Parathyroid adenoma (tissue), 2 donors: ENCODE results near the gene JAK1.

Source experiments
- H2AFZ ChIP-seq: fragments of 300-600 bp; sonication (generic); one replicate; pipeline ENCODE4 v1.7.0; 2017; ENCODE audit warnings: antibody characterized with exemption, mild to moderate bottlenecking
- H3K27ac ChIP-seq: fragments of 300-600 bp; sonication (generic); one replicate; pipeline ENCODE4 v1.7.0; 2017
- H3K27me3 ChIP-seq: fragments of 300-600 bp; sonication (generic); one replicate; pipeline ENCODE4 v1.7.0; 2017; ENCODE audit warnings: low read length; ENCODE audit not compliant: control insufficient read depth, insufficient read depth
- H3K36me3 ChIP-seq: fragments of 300-600 bp; sonication (generic); one replicate; pipeline ENCODE4 v1.7.0; 2017; ENCODE audit warnings: low read length; ENCODE audit not compliant: control insufficient read depth, insufficient read depth
- H3K4me1 ChIP-seq: fragments of 300-600 bp; sonication (generic); one replicate; pipeline ENCODE4 v1.7.0; 2017; ENCODE audit warnings: control low read depth
- H3K4me2 ChIP-seq: fragments of 300-600 bp; sonication (generic); one replicate; pipeline ENCODE4 v1.7.0; 2017; ENCODE audit warnings: low read length
- H3K4me3 ChIP-seq: fragments of 300-600 bp; sonication (generic); one replicate; pipeline ENCODE4 v1.7.0; 2017; ENCODE audit warnings: low read depth, low read length
- H3K79me2 ChIP-seq: fragments of 300-600 bp; sonication (generic); one replicate; pipeline ENCODE4 v1.7.0; 2017; ENCODE audit warnings: control low read depth
- H3K9ac ChIP-seq: fragments of 300-600 bp; sonication (generic); one replicate; pipeline ENCODE4 v1.7.0; 2017; ENCODE audit warnings: mild to moderate bottlenecking
- H3K9me3 ChIP-seq: fragments of 300-600 bp; sonication (generic); one replicate; pipeline ENCODE4 v1.7.0; 2017; ENCODE audit warnings: low read length; ENCODE audit not compliant: control insufficient read depth
- CTCF ChIP-seq: fragments of 300-600 bp; sonication (generic); IDR thresholded peaks from one replicate; pipeline ENCODE4 v1.7.0; 2017; ENCODE audit warnings: antibody characterized with exemption, mild to moderate bottlenecking
- donor health status: primary hyperparathyroidism.

Gene JAK1

DNA sequence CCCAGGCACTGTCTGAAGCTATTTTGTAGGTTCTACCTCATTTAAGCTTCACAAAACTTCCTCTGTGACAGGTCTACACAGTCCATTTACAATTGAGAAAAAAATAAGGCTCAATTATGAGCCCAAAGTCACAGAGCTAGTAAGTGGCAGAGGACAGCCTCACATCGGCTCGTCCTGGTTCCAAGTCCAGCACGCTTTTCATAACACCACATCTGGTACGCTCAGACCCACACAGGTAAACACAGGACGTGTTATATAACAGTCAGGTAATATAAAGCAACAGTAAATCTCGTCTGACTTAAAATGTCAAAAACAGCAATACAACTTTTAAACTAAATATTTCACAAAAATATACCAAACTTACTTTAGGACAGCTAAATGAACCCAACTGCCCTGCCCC lies 13.1 kb downstream of the JAK1 start:
- H3K4me3 ChIP-seq: no peak overlapping the region
- H3K9ac ChIP-seq: no peak overlapping the region
- no peak for TF ChIP-seq CTCF
- peaks cover 11% of the 10 kb centered on the region for H3K4me1 ChIP-seq
- H3K79me2 ChIP-seq: peaks cover 7% of the 10 kb centered on the region
- H2AFZ ChIP-seq: no peak overlapping the region
- H3K9me3 ChIP-seq: no peaks in the 10 kb centered on the region
- no peaks in the 10 kb centered on the region for H3K36me3 ChIP-seq
- no peak overlapping the region for H3K27ac ChIP-seq
- no peaks in the 10 kb centered on the region for H3K27me3 ChIP-seq
- H3K4me2 ChIP-seq: no peak overlapping the region

DNA sequence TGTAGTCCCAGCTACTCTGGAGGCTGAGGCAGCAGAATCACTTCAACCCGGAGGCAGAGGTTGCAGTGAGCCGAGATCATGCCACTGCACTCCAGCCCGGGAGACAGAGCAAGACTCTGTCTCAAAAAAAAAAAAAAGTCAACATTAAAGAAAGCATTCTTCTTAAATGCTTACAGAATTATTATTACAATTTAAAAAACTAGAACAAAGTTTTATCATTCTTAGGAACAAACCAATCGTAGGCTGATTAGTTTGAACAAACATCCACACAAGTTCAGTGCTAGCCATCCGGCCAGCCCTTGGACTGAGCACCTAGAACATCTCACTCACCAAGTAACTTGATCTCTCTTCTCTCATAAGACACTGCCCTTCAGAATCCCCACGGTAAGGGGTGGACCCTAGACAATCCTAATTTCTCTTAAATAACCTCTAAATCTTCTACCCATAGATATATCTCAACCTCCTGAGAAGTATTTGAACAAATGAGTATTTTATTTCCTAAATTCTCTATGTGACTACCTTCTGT lies 16.0 kb downstream of the JAK1 start:
- no peaks in the 10 kb centered on the region for H3K27me3 ChIP-seq
- H2AFZ ChIP-seq: no peak overlapping the region
- no peak overlapping the region for H3K9ac ChIP-seq
- H3K4me3 ChIP-seq: no peak overlapping the region
- no peaks in the 10 kb centered on the region for H3K36me3 ChIP-seq
- TF ChIP-seq CTCF: no peak
- H3K79me2 ChIP-seq: peaks cover 6% of the 10 kb centered on the region
- peaks cover 8% of the 10 kb centered on the region for H3K4me1 ChIP-seq
- no peak overlapping the region for H3K4me2 ChIP-seq
- H3K9me3 ChIP-seq: no peaks in the 10 kb centered on the region
- no peak overlapping the region for H3K27ac ChIP-seq

DNA sequence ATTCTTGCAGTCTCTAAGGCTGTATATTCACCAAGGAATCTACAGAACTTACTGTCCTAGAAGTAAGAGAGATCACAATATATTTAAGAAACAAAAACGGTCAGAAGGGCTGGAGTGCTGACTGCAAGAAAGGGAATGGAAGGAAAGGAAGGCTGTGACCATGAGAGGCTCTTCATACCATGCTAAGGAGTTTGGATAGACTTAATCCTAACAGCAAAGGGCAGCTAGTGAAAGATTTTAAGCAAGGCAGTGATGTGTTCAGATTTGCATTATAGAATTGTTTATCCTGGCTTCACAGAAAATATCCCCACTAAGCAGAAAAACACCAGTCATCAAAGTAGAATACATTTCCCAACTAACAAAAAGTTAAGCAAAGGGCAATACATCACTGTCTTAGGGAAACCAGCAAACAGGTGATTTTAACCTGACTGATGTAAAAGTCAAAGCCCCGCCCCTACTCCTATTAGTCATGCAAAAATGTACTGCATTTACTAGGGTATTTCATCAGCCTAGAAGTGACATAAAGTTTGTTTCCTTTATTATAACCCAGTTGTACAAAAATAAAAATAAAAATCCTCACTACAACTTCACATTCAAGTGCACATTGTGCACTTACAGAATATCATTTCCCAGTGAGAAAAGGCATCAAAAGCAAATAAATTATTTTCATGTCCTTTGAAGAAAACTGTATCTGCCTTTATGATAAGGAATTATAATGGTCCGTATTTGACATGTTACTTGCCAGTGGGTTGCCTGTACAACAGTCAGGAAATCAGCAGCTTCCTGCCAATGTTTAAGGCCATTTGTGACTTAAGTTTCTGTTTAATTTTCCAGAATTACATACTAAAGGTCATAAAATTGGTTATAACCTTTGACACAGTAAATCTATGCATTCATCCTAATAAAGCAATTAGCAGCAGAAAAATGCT lies 17.2 kb downstream of the JAK1 start:
- no peak overlapping the region for H2AFZ ChIP-seq
- H3K27me3 ChIP-seq: no peaks in the 10 kb centered on the region
- no peak overlapping the region for H3K27ac ChIP-seq
- no peaks in the 10 kb centered on the region for H3K36me3 ChIP-seq
- H3K4me2 ChIP-seq: no peak overlapping the region
- TF ChIP-seq CTCF: no peak
- H3K9ac ChIP-seq: no peak overlapping the region
- H3K79me2 ChIP-seq: peaks cover 6% of the 10 kb centered on the region
- H3K4me3 ChIP-seq: no peak overlapping the region
- peaks cover 6% of the 10 kb centered on the region for H3K4me1 ChIP-seq
- no peaks in the 10 kb centered on the region for H3K9me3 ChIP-seq

DNA sequence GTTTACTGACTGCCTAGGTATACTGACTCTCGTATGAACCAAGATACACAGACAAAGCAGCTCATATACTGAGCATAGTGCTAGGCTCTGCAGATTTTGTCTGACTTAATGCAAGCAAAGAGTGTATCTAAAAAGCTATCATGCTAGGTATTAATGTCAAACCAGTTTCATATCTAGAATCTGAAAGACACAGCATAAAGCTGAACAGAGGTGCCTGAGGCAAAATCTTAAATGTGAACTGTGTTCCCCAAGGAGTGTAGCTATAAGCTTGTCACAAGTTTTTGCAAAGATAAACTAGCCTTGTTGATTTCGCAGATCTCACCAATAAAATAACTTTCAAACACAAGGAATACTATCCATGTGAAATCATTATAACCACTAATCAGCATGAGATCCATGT lies 18.1 kb downstream of the JAK1 start:
- H2AFZ ChIP-seq: no peak overlapping the region
- no peak for TF ChIP-seq CTCF

More for the DNA sequence above, 18.1 kb downstream of the JAK1 start:
- no peaks in the 10 kb centered on the region for H3K36me3 ChIP-seq
- H3K27ac ChIP-seq: no peak overlapping the region
- H3K9me3 ChIP-seq: no peaks in the 10 kb centered on the region
- H3K79me2 ChIP-seq: peaks cover 8% of the 10 kb centered on the region
- no peak overlapping the region for H3K9ac ChIP-seq
- H3K4me2 ChIP-seq: no peak overlapping the region
- no peak overlapping the region for H3K4me3 ChIP-seq
- peaks cover 6% of the 10 kb centered on the region for H3K4me1 ChIP-seq
- H3K27me3 ChIP-seq: no peaks in the 10 kb centered on the region
